HepG2 (cell line): ENCODE measurements around the gene P3H4. TPM values are rescaled to one million over a fixed set of nuclear protein-coding genes. Genes with fewer than 3 reads are reported as not detected.

Experiments used
- AFF4 ChIP-seq: sonication (generic); formaldehyde crosslinking; IDR thresholded peaks from 2 replicates; pipeline ENCODE4 v1.4.0; 2020; ENCODE audit warnings: missing genetic modification reagents
- AHR ChIP-seq: IDR thresholded peaks from 2 replicates; pipeline ENCODE4 v1.6.1; 2018; ENCODE audit warnings: missing genetic modification reagents, missing compliant biosample characterization
- ELF1 ChIP-seq: sonication (generic); formaldehyde crosslinking; IDR thresholded peaks from 2 replicates; pipeline ENCODE4 v1.4.0; 2020; ENCODE audit warnings: missing genetic modification reagents
- FOSL1 ChIP-seq: sonication (generic); formaldehyde crosslinking; IDR thresholded peaks from 2 replicates; pipeline ENCODE4 v1.9.0; 2021; ENCODE audit warnings: missing genetic modification reagents, borderline replicate concordance
- MYC ChIP-seq: sonication (generic); formaldehyde crosslinking; IDR thresholded peaks from 2 replicates; pipeline ENCODE4 v1.9.0; 2021; ENCODE audit warnings: missing genetic modification reagents, borderline replicate concordance
- PAXIP1 ChIP-seq: sonication (generic); formaldehyde crosslinking; conservative IDR thresholded peaks from 2 replicates; pipeline ENCODE4 v1.4.0; 2020; ENCODE audit warnings: mild to moderate bottlenecking, missing genetic modification reagents, moderate library complexity
- PCBP2 ChIP-seq: fragments of 200-400 bp; formaldehyde crosslinking; optimal IDR thresholded peaks from 2 replicates; pipeline ENCODE3; 2018; ENCODE audit warnings: low read length, low read depth; ENCODE audit not compliant: poor library complexity, severe bottlenecking
- RFX3 ChIP-seq: IDR thresholded peaks from 2 replicates; pipeline ENCODE4 v1.6.1; 2016; ENCODE audit warnings: missing biosample characterization, missing genetic modification reagents
- SMAD1 ChIP-seq: sonication (generic); formaldehyde crosslinking; IDR thresholded peaks from 2 replicates; pipeline ENCODE4 v1.4.0; 2020; ENCODE audit warnings: missing genetic modification reagents, low read depth, mild to moderate bottlenecking, borderline replicate concordance
- SP1 ChIP-seq, 2 experiments: fragments of 450-650 bp in 1 of 2; sonication (generic) in 1 of 2; formaldehyde crosslinking in 1 of 2; IDR thresholded peaks; 2 replicates each; pipeline versions ENCODE4 v1.4.0 to v1.6.1; 2016 to 2020; ENCODE audit warnings: missing genetic modification reagents in 1 of 2
- ZBTB8A ChIP-seq: sonication (generic); formaldehyde crosslinking; IDR thresholded peaks from 2 replicates; pipeline ENCODE4 v1.4.0; 2020; ENCODE audit warnings: mild to moderate bottlenecking, low read depth, missing genetic modification reagents, borderline replicate concordance
- ZC3H4 ChIP-seq: sonication (generic); formaldehyde crosslinking; IDR thresholded peaks from 2 replicates; pipeline ENCODE4 v1.4.0; 2020; ENCODE audit warnings: missing genetic modification reagents, borderline replicate concordance
- ZFP91 ChIP-seq: sonication (generic); formaldehyde crosslinking; IDR thresholded peaks from 2 replicates; pipeline ENCODE4 v1.9.0; 2022; ENCODE audit warnings: missing genetic modification reagents, mild to moderate bottlenecking, borderline replicate concordance
- ZFY ChIP-seq: sonication (generic); formaldehyde crosslinking; IDR thresholded peaks from 2 replicates; pipeline ENCODE4 v1.4.0; 2020; ENCODE audit warnings: missing genetic modification reagents
- ZNF225 ChIP-seq: sonication (generic); formaldehyde crosslinking; IDR thresholded peaks from 2 replicates; pipeline ENCODE4 v1.4.0; 2020; ENCODE audit warnings: mild to moderate bottlenecking, missing genetic modification reagents
- ZNF264 ChIP-seq: sonication (generic); formaldehyde crosslinking; IDR thresholded peaks from 2 replicates; pipeline ENCODE4 v1.4.0; 2020; ENCODE audit warnings: missing genetic modification reagents
- ZNF567 ChIP-seq: sonication (generic); formaldehyde crosslinking; IDR thresholded peaks from 2 replicates; pipeline ENCODE4 v1.8.1; 2023; ENCODE audit warnings: mild to moderate bottlenecking, missing genetic modification reagents, borderline replicate concordance
- ZNF790 ChIP-seq: sonication (generic); formaldehyde crosslinking; IDR thresholded peaks from 2 replicates; pipeline ENCODE4 v1.8.0; 2022; ENCODE audit warnings: missing genetic modification reagents, mild to moderate bottlenecking, borderline replicate concordance
- ZNF883 ChIP-seq: sonication (generic); formaldehyde crosslinking; IDR thresholded peaks from 2 replicates; pipeline ENCODE4 v1.5.1; 2020; ENCODE audit warnings: mild to moderate bottlenecking, missing genetic modification reagents; ENCODE audit errors: not compliant biosample characterization
- polyA plus RNA-seq, 8 experiments: library from polyadenylated mRNA; depleted of rRNA in 3 of 8; stranded (reverse) in 7 of 8; unstranded in 1 of 8; fragments of >200 nt; fragmentation: Illumina TruSeq in 4 of 8; extraction: Trizol in 4 of 8; gene quantifications; 2 replicates each; pipeline versions ENCODE4 v1.2.1 to v1.2.3, GENCODE V29; 2011 to 2016; ENCODE audit warnings: low read depth in 4 of 8, missing spikeins in 1 of 8, mixed read lengths in 1 of 8; ENCODE audit not compliant: insufficient read depth in 1 of 8
- total RNA-seq, 5 experiments: library from RNA; depleted of rRNA; stranded (reverse); fragments of >200 nt; fragmentation: Illumina TruSeq; extraction: Trizol; gene quantifications; 2 replicates each; pipeline ENCODE4 v1.2.3, GENCODE V29; 2016; ENCODE audit warnings: low read depth in 1 of 5

Gene P3H4
- total and polyA plus RNA-seq, 2 of the 13 experiments (the other 11 are each of a cell fraction or from before 2014, with no cell fraction given) = 37.1 to 50.6 TPM

- no peak for TF ChIP-seq PCBP2
- TF ChIP-seq ZNF225 (CRISPR knock-in tag) = peak; percentile 42; the same call in 1 of the 2 replicates
- no peak for TF ChIP-seq AFF4 (CRISPR knock-in tag)
- TF ChIP-seq SP1 (IDR thresholded peaks at IDR 0.05) = no peak
- peak; percentile 27; the same call in 1 of the 2 replicates for TF ChIP-seq SP1 (CRISPR knock-in tag; IDR thresholded peaks at IDR 0.05)
- TF ChIP-seq ZNF567 (CRISPR knock-in tag) = no peak; the same call in 1 of the 2 replicates
- TF ChIP-seq ZC3H4 = no peak
- 0 out of 2 replicates have a peak, but pooled peaks have one; percentile 17 for TF ChIP-seq PAXIP1
- TF ChIP-seq ZNF883 (CRISPR knock-in tag) = peak; percentile 94
- peak; percentile 81; the same call in 1 of the 2 replicates for TF ChIP-seq ZFP91 (CRISPR knock-in tag)
- TF ChIP-seq ZFY (CRISPR knock-in tag) = peak; percentile 93
- TF ChIP-seq ZNF264 (CRISPR knock-in tag) = no peak
- no peak for TF ChIP-seq ZBTB8A (CRISPR knock-in tag)
- 0 out of 2 replicates have a peak, but pooled peaks have one; percentile 16 for TF ChIP-seq SMAD1
- TF ChIP-seq RFX3 (CRISPR knock-in tag) = no peak
- peak; percentile 28; the same call in 1 of the 2 replicates for TF ChIP-seq MYC (CRISPR knock-in tag)
- TF ChIP-seq FOSL1 (CRISPR knock-in tag) = no peak
- no peak; the same call in 1 of the 2 replicates for TF ChIP-seq AHR (CRISPR knock-in tag)
- TF ChIP-seq ELF1 = 0 out of 2 replicates have a peak, but pooled peaks have one; percentile 4
- peak; percentile 63; the same call in 1 of the 2 replicates for TF ChIP-seq ZNF790 (CRISPR knock-in tag)
Measured at GRCh38 chr17:41835800-41836549, 24.2 kb upstream of the P3H4 start, which contains the start of gene NT5C3B (continued).
